Endothelial cell of umbilical vein (primary cell): ENCODE results near the gene MED12L.

ENCODE experiments used
- CTCF ChIP-seq, 2 donors: IDR thresholded peaks; 1 replicate in 1 of 2; 2 replicates in 1 of 2; pipeline ENCODE4 v1.5.1; 2011; ENCODE audit warnings: low read length in 2 of 2, mild to moderate bottlenecking in 2 of 2, moderate library complexity in 2 of 2, control low read depth in 1 of 2, inconsistent platforms in 1 of 2, low read depth in 1 of 2; ENCODE audit not compliant: insufficient read depth in 1 of 2; ENCODE audit errors: extremely low read depth in 1 of 2
- EZH2 ChIP-seq: IDR thresholded peaks from 2 replicates; pipeline ENCODE4 v1.6.1; 2012; ENCODE audit warnings: borderline replicate concordance, low read depth, mild to moderate bottlenecking, moderate library complexity, low read length, inconsistent platforms; ENCODE audit not compliant: severe bottlenecking
- POLR2A ChIP-seq: IDR thresholded peaks from 2 replicates; pipeline ENCODE4 v1.6.1; 2012; ENCODE audit warnings: low read depth, mild to moderate bottlenecking, control low read depth, low read length
- POLR2AphosphoS5 ChIP-seq: IDR thresholded peaks from 2 replicates; pipeline ENCODE4 v1.6.1; 2012; ENCODE audit warnings: low read depth, mild to moderate bottlenecking, control low read depth, low read length, moderate library complexity; ENCODE audit not compliant: insufficient read depth

- TF ChIP-seq CTCF (IDR thresholded peaks at IDR 0.05; ENCODE audit: extremely low read depth in 1 of 2, insufficient read depth in 1 of 2, low read depth in 1 of 2, low read length in 2 of 2) (no peak), EZH2 (no peak), POLR2A (no peak), POLR2AphosphoS5 (no peak)
Observed at GRCh38 chr3:151437906-151438305, 352.4 kb downstream of the MED12L start.
